Trophoblast cell (in vitro differentiated cells and primary cell): ENCODE measurements around the gene GRID1.

Experiments
- DNase-seq, 2 donors: peaks; one replicate each; pipeline ENCODE4 v3.0.0-alpha.2; 2016
- H2AFZ ChIP-seq: 2 replicates; pipeline ENCODE4 v1.6.1; 2013; ENCODE audit warnings: low read length, moderate library complexity, mild to moderate bottlenecking; ENCODE audit not compliant: insufficient read depth, poor library complexity
- H2AK5ac ChIP-seq: 2 replicates; pipeline ENCODE4 v1.6.1; 2013; ENCODE audit warnings: mild to moderate bottlenecking, low read length
- H2BK120ac ChIP-seq: 2 replicates; pipeline ENCODE4 v1.6.1; 2013; ENCODE audit warnings: low read length, mild to moderate bottlenecking, moderate library complexity; ENCODE audit not compliant: insufficient read depth, poor library complexity
- H2BK12ac ChIP-seq: 2 replicates; pipeline ENCODE4 v1.6.1; 2013; ENCODE audit warnings: mild to moderate bottlenecking, low read length, moderate library complexity
- H2BK5ac ChIP-seq: 2 replicates; pipeline ENCODE4 v1.6.1; 2013; ENCODE audit warnings: low read length, low read depth, moderate library complexity, mild to moderate bottlenecking; ENCODE audit not compliant: poor library complexity
- H3K14ac ChIP-seq: 2 replicates; pipeline ENCODE4 v1.6.1; 2013; ENCODE audit warnings: mild to moderate bottlenecking, low read length
- H3K18ac ChIP-seq: 2 replicates; pipeline ENCODE4 v1.6.1; 2013; ENCODE audit warnings: mild to moderate bottlenecking, low read length
- H3K23ac ChIP-seq: 2 replicates; pipeline ENCODE4 v1.6.1; 2013; ENCODE audit warnings: low read length
- H3K27ac ChIP-seq: 2 replicates; pipeline ENCODE4 v1.5.1; 2013; ENCODE audit warnings: low read depth, mild to moderate bottlenecking, inconsistent platforms, low read length, moderate library complexity
- H3K27me3 ChIP-seq: 2 replicates; pipeline ENCODE4 v1.6.1; 2013; ENCODE audit warnings: inconsistent platforms, mild to moderate bottlenecking, low read length, moderate library complexity; ENCODE audit not compliant: insufficient read depth
- H3K36me3 ChIP-seq, 2 experiments: 1 replicate in 1 of 2; 2 replicates in 1 of 2; pipeline ENCODE4 v1.6.1; 2013; ENCODE audit warnings: low read length in 2 of 2, mild to moderate bottlenecking in 2 of 2, moderate library complexity in 1 of 2; ENCODE audit not compliant: insufficient read depth in 2 of 2, control insufficient read depth in 1 of 2
- H3K4ac ChIP-seq: 2 replicates; pipeline ENCODE4 v1.6.1; 2013; ENCODE audit warnings: low read depth, mild to moderate bottlenecking, low read length, moderate library complexity
- H3K4me1 ChIP-seq, 2 experiments: 1 replicate in 1 of 2; 2 replicates in 1 of 2; pipeline ENCODE4 v1.6.1; 2013; ENCODE audit warnings: low read length in 2 of 2, mild to moderate bottlenecking in 2 of 2, moderate library complexity in 1 of 2; ENCODE audit not compliant: insufficient read depth in 2 of 2, control insufficient read depth in 1 of 2
- H3K4me2 ChIP-seq: 2 replicates; pipeline ENCODE4 v1.6.1; 2013; ENCODE audit warnings: inconsistent platforms, mild to moderate bottlenecking, low read length, moderate library complexity
- H3K4me3 ChIP-seq: 2 replicates; pipeline ENCODE4 v1.5.1; 2013; ENCODE audit warnings: mild to moderate bottlenecking, low read depth, low read length, inconsistent platforms
- H3K79me1 ChIP-seq: one replicate; pipeline ENCODE4 v1.6.1; 2013; ENCODE audit warnings: low read length
- H3K79me2 ChIP-seq: 2 replicates; pipeline ENCODE4 v1.6.1; 2013; ENCODE audit warnings: low read length, mild to moderate bottlenecking; ENCODE audit not compliant: control insufficient read depth, insufficient read depth, poor library complexity
- H3K9ac ChIP-seq: 2 replicates; pipeline ENCODE4 v1.6.1; 2013; ENCODE audit warnings: mild to moderate bottlenecking, low read length
- H3K9me3 ChIP-seq: 2 replicates; pipeline ENCODE4 v1.6.1; 2013; ENCODE audit warnings: low read depth, mild to moderate bottlenecking, control low read depth, inconsistent platforms, low read length; ENCODE audit not compliant: insufficient read depth
- H4K12ac ChIP-seq: 2 replicates; pipeline ENCODE4 v1.6.1; 2013; ENCODE audit warnings: low read depth, mild to moderate bottlenecking, low read length, moderate library complexity
- H4K8ac ChIP-seq: 2 replicates; pipeline ENCODE4 v1.6.1; 2013; ENCODE audit warnings: low read depth, mild to moderate bottlenecking, low read length, moderate library complexity
- H4K91ac ChIP-seq: one replicate; pipeline ENCODE4 v1.6.1; 2013; ENCODE audit warnings: low read depth, mild to moderate bottlenecking, low read length, moderate library complexity
- WGBS: extraction: QIAGEN DNeasy Blood & Tissue Kit; methylation state at CpG from one replicate; pipeline ENCODE4 v1.1.7; 2013; ENCODE audit warnings: missing lambda C conversion rate; ENCODE audit not compliant: insufficient read length, insufficient coverage; ENCODE audit errors: extremely low coverage; 5-methylcytosine and 5-hydroxymethylcytosine counted together

Gene GRID1

GRCh38 chr10:86254526-86255174, 111.9 kb downstream of the GRID1 start:
- no peak overlapping the region for H3K27ac ChIP-seq
- no peak overlapping the region for H3K4me3 ChIP-seq
- no peaks in the 10 kb centered on the region for H3K4me1 ChIP-seq
- DNase-seq: no peak
- no peak overlapping the region for H2BK5ac ChIP-seq
- H3K9me3 ChIP-seq: peaks cover 8% of the 10 kb centered on the region
- H2BK120ac ChIP-seq: no peak overlapping the region
- no peak overlapping the region for H2AK5ac ChIP-seq
- no peaks in the 10 kb centered on the region for H3K27me3 ChIP-seq
- H3K18ac ChIP-seq: no peak overlapping the region
- no peaks in the 10 kb centered on the region for H3K79me1 ChIP-seq
- H4K8ac ChIP-seq: no peak overlapping the region
- H3K36me3 ChIP-seq: no peaks in the 10 kb centered on the region
- no peak overlapping the region for H4K12ac ChIP-seq
- no peak overlapping the region for H2AFZ ChIP-seq
- no peak overlapping the region for H3K4ac ChIP-seq
- no CpG with 5 or more reads among the region's 6 CpGs for WGBS
- no peak overlapping the region for H3K14ac ChIP-seq
- H4K91ac ChIP-seq: no peak overlapping the region
- H3K9ac ChIP-seq: no peak overlapping the region
- no peak overlapping the region for H2BK12ac ChIP-seq
- H3K79me2 ChIP-seq: no peaks in the 10 kb centered on the region
- H3K23ac ChIP-seq: no peak overlapping the region
- H3K4me2 ChIP-seq: no peak overlapping the region

GRCh38 chr10:86254081-86254480, 112.5 kb downstream of the GRID1 start:
- H3K23ac ChIP-seq: peak overlapping the region; percentile 10
- no peak overlapping the region for H4K91ac ChIP-seq
- no peak overlapping the region for H2BK120ac ChIP-seq

DNA sequence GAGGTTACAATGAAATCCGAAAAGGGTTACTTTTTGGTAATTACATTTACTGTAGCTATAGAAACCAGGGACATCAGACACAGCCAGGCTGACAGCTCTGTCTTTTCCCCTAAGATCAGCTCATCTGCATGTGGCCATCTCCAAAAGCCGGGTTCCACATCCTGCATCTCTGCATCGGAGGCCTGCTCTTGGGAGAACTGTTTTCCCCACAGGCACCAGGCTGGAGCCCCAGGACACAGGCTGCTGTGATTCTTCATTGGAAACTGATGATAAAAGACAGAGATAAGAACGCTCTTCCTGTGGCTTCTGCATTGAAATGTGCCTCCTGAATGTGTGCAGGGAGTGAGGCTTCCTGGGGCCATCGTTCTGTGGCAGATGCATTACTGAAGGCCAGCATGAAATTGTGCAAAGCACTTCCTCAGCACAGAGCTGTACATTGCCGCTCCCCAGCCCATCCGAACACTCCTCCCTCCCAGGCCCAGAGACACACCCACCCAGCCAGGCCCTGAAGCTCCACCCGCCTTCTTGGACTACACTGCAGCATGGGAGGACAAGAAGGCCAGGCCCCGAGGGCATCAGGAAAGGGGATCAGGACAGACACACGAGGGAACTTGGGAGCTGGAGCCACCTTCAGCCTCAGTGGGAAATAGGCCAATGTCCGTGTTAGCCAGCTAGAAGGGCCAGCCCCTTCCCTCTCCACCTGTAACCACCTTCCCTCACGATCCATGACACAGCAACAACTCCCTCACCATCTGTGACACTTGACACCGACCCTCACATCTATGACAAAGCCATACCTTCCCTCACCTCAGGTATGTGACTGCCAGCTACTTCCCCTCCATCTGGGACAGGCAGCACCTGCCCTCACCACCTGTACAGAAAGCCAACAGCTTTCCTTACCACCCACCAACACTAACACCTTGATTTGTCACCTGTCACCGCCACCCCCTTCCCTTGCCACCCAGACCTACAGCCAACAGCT, 113.2 kb downstream of the GRID1 start:
- Histone ChIP-seq H2BK5ac (no peak overlapping the region), H3K14ac (no peak overlapping the region), H4K12ac (no peak overlapping the region), H3K18ac (no peak overlapping the region), H2AFZ (no peak overlapping the region), H3K9ac (no peak overlapping the region), H3K79me2 (no peaks in the 10 kb centered on the region), H3K27me3 (no peaks in the 10 kb centered on the region), H3K4ac (no peak overlapping the region), H3K36me3 (no peaks in the 10 kb centered on the region), H4K8ac (no peak overlapping the region), H4K91ac (no peak overlapping the region), H2BK12ac (no peak overlapping the region), H2AK5ac (no peak overlapping the region), H3K4me1 (no peaks in the 10 kb centered on the region), H3K4me2 (no peak overlapping the region), H3K27ac (no peak overlapping the region), H2BK120ac (no peak overlapping the region), H3K79me1 (no peaks in the 10 kb centered on the region), H3K23ac (peak overlapping the region; percentile 10), H3K9me3 (peaks cover 11% of the 10 kb centered on the region), H3K4me3 (no peak overlapping the region)
- no peak for DNase-seq
- no CpG with 5 or more reads among the region's 14 CpGs for WGBS

More at GRCh38 chr10:86254081-86254480, 112.5 kb downstream of the GRID1 start:
- H2BK5ac ChIP-seq: no peak overlapping the region
- H4K8ac ChIP-seq: no peak overlapping the region
- no peak overlapping the region for H3K27ac ChIP-seq
- H2AFZ ChIP-seq: no peak overlapping the region
- no peaks in the 10 kb centered on the region for H3K36me3 ChIP-seq
- H3K9ac ChIP-seq: no peak overlapping the region
- H2AK5ac ChIP-seq: no peak overlapping the region
- no peaks in the 10 kb centered on the region for H3K79me2 ChIP-seq
- H4K12ac ChIP-seq: no peak overlapping the region
- no peak overlapping the region for H3K4ac ChIP-seq
- H3K18ac ChIP-seq: no peak overlapping the region
- H3K4me1 ChIP-seq: no peaks in the 10 kb centered on the region
- H3K27me3 ChIP-seq: no peaks in the 10 kb centered on the region
- H3K9me3 ChIP-seq: peaks cover 11% of the 10 kb centered on the region
- H3K4me3 ChIP-seq: no peak overlapping the region
- H2BK12ac ChIP-seq: no peak overlapping the region
- no peaks in the 10 kb centered on the region for H3K79me1 ChIP-seq
- H3K14ac ChIP-seq: no peak overlapping the region
- no peak overlapping the region for H3K4me2 ChIP-seq
- DNase-seq: no peak

DNA sequence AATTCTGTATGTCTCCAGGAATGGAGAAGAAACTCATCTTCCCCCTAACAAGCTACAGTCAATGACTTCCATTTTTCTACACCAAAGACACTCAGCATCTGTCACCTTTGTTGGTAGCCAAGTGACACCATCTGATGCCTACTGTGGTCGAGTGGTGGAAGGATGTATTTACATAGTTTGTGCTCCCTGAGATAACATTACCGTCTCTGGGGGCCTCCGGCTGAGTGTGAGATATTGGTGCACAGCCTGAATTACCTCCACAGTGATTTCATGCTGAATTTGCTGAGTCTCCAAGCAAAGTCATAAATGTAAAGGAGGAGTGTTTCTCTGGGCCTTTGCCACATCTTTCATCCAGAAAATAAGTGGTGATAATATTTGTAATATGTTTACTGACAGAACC, 114.0 kb downstream of the GRID1 start:
- no peak overlapping the region for H2BK5ac ChIP-seq
- H3K27me3 ChIP-seq: no peaks in the 10 kb centered on the region
- no peak overlapping the region for H3K14ac ChIP-seq
- H4K8ac ChIP-seq: no peak overlapping the region
- no peak overlapping the region for H3K4me2 ChIP-seq
- H4K91ac ChIP-seq: no peak overlapping the region
- DNase-seq: no peak
- H3K36me3 ChIP-seq: no peaks in the 10 kb centered on the region
- no peak overlapping the region for H3K9ac ChIP-seq
- H3K79me2 ChIP-seq: no peaks in the 10 kb centered on the region
- H4K12ac ChIP-seq: no peak overlapping the region
- no peak overlapping the region for H3K27ac ChIP-seq
- H2AFZ ChIP-seq: no peak overlapping the region
- H3K4ac ChIP-seq: no peak overlapping the region
- no peak overlapping the region for H2BK120ac ChIP-seq
- no peaks in the 10 kb centered on the region for H3K79me1 ChIP-seq
- no peak overlapping the region for H3K4me3 ChIP-seq
- H3K4me1 ChIP-seq: no peaks in the 10 kb centered on the region
- H3K9me3 ChIP-seq: peaks cover 11% of the 10 kb centered on the region
- no peak overlapping the region for H2BK12ac ChIP-seq
- WGBS: no CpG with 5 or more reads among the region's 3 CpGs
- H3K23ac ChIP-seq: no peak overlapping the region
- H3K18ac ChIP-seq: no peak overlapping the region
- no peak overlapping the region for H2AK5ac ChIP-seq
